Skin epidermis (tissue), 12 donors: Measurements from ENCODE around the gene ARHGEF16.

Experiments used
- H3K27ac ChIP-seq, 21 experiments: fragments of 200-600 bp; sonication (generic) in 11 of 21; one replicate each; pipeline ENCODE4 v1.5.0; 2020; ENCODE audit warnings: mild to moderate bottlenecking in 3 of 21, inconsistent platforms in 2 of 21, moderate library complexity in 2 of 21
- H3K4me3 ChIP-seq, 7 experiments: fragments of 200-600 bp; sonication (generic) in 2 of 7; one replicate each; pipeline ENCODE4 v1.5.0; 2020; ENCODE audit warnings: inconsistent platforms in 2 of 7, mild to moderate bottlenecking in 2 of 7, moderate library complexity in 1 of 7

Gene ARHGEF16

GRCh38 chr1:3475839-3476573 lies 21.5 kb downstream of the ARHGEF16 start:
- H3K4me3 ChIP-seq = no peak overlapping the region
- H3K27ac ChIP-seq = peak overlapping the region in 1 of 21 experiments; percentile 39

- peak overlapping the region in 1 of 21 experiments; percentile 39 for H3K27ac ChIP-seq
- H3K4me3 ChIP-seq = no peak overlapping the region
Observed at GRCh38 chr1:3476666-3477065, 22.2 kb downstream of the ARHGEF16 start.

- H3K4me3 ChIP-seq = no peak overlapping the region
- H3K27ac ChIP-seq = no peak overlapping the region
Observed at GRCh38 chr1:3477241-3477995, 23.0 kb downstream of the ARHGEF16 start.

GRCh38 chr1:3478187-3478586 lies 23.7 kb downstream of the ARHGEF16 start:
- Histone ChIP-seq H3K27ac (no peak overlapping the region), H3K4me3 (no peak overlapping the region)

- no peak overlapping the region for H3K27ac ChIP-seq
- no peak overlapping the region for H3K4me3 ChIP-seq
Observed at GRCh38 chr1:3479511-3480368, 25.3 kb downstream of the ARHGEF16 start.

GRCh38 chr1:3480369-3480719 lies 25.9 kb downstream of the ARHGEF16 start:
- Histone ChIP-seq H3K4me3 (no peak overlapping the region), H3K27ac (no peak overlapping the region)

- no peak overlapping the region for H3K27ac ChIP-seq
- H3K4me3 ChIP-seq = no peak overlapping the region
Observed at GRCh38 chr1:3481046-3481445, 26.6 kb downstream of the ARHGEF16 start.

GRCh38 chr1:3481836-3482375 lies 27.4 kb downstream of the ARHGEF16 start:
- Histone ChIP-seq H3K27ac (peak overlapping the region in 3 of 21 experiments; percentile 5 to 55 (median 45)), H3K4me3 (no peak overlapping the region)

- no peak overlapping the region for H3K4me3 ChIP-seq
- peak overlapping the region in 3 of 21 experiments; percentile 4 to 44 (median 42) for H3K27ac ChIP-seq
Observed at GRCh38 chr1:3482378-3482849, 27.9 kb downstream of the ARHGEF16 start.

- Histone ChIP-seq H3K4me3 (no peak overlapping the region), H3K27ac (peak overlapping the region in 1 of 21 experiments; percentile 42)
Observed at GRCh38 chr1:3483380-3483779, 28.9 kb downstream of the ARHGEF16 start.

- H3K27ac ChIP-seq = no peak overlapping the region
- H3K4me3 ChIP-seq = no peak overlapping the region
Observed at GRCh38 chr1:3483801-3484444, 29.5 kb downstream of the ARHGEF16 start.

GRCh38 chr1:3485016-3485415 lies 30.6 kb downstream of the ARHGEF16 start:
- no peak overlapping the region for H3K4me3 ChIP-seq
- no peak overlapping the region for H3K27ac ChIP-seq

- H3K4me3 ChIP-seq = no peak overlapping the region
Observed at GRCh38 chr1:3488432-3488831, 34.0 kb downstream of the ARHGEF16 start.

GRCh38 chr1:3490046-3490745 lies 35.7 kb downstream of the ARHGEF16 start:
- Histone ChIP-seq H3K27ac (no peak overlapping the region), H3K4me3 (no peak overlapping the region)

More at GRCh38 chr1:3488432-3488831, 34.0 kb downstream of the ARHGEF16 start:
- no peak overlapping the region for H3K27ac ChIP-seq

GRCh38 chr1:3491291-3492246 lies 37.1 kb downstream of the ARHGEF16 start:
- H3K4me3 ChIP-seq = no peak overlapping the region

GRCh38 chr1:3492545-3493246 lies 38.2 kb downstream of the ARHGEF16 start:
- H3K27ac ChIP-seq = no peak overlapping the region
- no peak overlapping the region for H3K4me3 ChIP-seq

More at GRCh38 chr1:3491291-3492246, 37.1 kb downstream of the ARHGEF16 start:
- H3K27ac ChIP-seq = no peak overlapping the region
